Stimulated activated CD8-positive, alpha-beta memory T cell treated with anti-CD3 and anti-CD28 coated beads, Interleukin-4, amount 100 ng/mL, for 1 hour (primary cell): Measurements from ENCODE around the gene ERCC5.

Experiments
- DNase-seq, 2 donors: peaks; one replicate each; pipeline ENCODE4 v3.0.0-alpha.2; 2020; ENCODE audit warnings: low read depth in 2 of 2, low spot score in 1 of 2

The ERCC5 gene

GRCh38 chr13:102881819-102882686, 36.2 kb downstream of the ERCC5 start:
- no peak for DNase-seq

GRCh38 chr13:102892503-102892902, 46.7 kb downstream of the ERCC5 start:
- no peak for DNase-seq

GRCh38 chr13:102897371-102898138, 51.7 kb downstream of the ERCC5 start:
- DNase-seq: no peak

- DNase-seq: no peak
These were observed 54.4 kb downstream of the ERCC5 start for GRCh38 chr13:102900193-102900608.

GRCh38 chr13:102901056-102901455, 55.2 kb downstream of the ERCC5 start:
- DNase-seq: no peak

- no peak for DNase-seq
These were observed 55.9 kb downstream of the ERCC5 start for GRCh38 chr13:102901615-102902305.

GRCh38 chr13:102902789-102903347, 57.0 kb downstream of the ERCC5 start:
- DNase-seq: no peak

- no peak for DNase-seq
These were observed 58.0 kb downstream of the ERCC5 start for GRCh38 chr13:102903659-102904407.

- no peak for DNase-seq
These were observed 58.6 kb downstream of the ERCC5 start for GRCh38 chr13:102904408-102904862.

GRCh38 chr13:102905905-102906771, 60.3 kb downstream of the ERCC5 start:
- DNase-seq: no peak

GRCh38 chr13:102907016-102907756, 61.4 kb downstream of the ERCC5 start:
- no peak for DNase-seq

- DNase-seq: no peak
These were observed 62.2 kb downstream of the ERCC5 start for GRCh38 chr13:102907886-102908515.

GRCh38 chr13:102909971-102910370, 64.1 kb downstream of the ERCC5 start:
- DNase-seq: no peak

GRCh38 chr13:102911336-102911735, 65.5 kb downstream of the ERCC5 start:
- no peak for DNase-seq

- no peak for DNase-seq
These were observed 66.8 kb downstream of the ERCC5 start for GRCh38 chr13:102912599-102912998.

GRCh38 chr13:102913914-102914313, 68.1 kb downstream of the ERCC5 start:
- DNase-seq: no peak

- no peak for DNase-seq
These were observed 68.6 kb downstream of the ERCC5 start for GRCh38 chr13:102914339-102914930.

- no peak for DNase-seq
These were observed 69.6 kb downstream of the ERCC5 start for GRCh38 chr13:102915393-102915930.
